ENCODE measurements around the gene CPLX1.

Gene CPLX1

DNA sequence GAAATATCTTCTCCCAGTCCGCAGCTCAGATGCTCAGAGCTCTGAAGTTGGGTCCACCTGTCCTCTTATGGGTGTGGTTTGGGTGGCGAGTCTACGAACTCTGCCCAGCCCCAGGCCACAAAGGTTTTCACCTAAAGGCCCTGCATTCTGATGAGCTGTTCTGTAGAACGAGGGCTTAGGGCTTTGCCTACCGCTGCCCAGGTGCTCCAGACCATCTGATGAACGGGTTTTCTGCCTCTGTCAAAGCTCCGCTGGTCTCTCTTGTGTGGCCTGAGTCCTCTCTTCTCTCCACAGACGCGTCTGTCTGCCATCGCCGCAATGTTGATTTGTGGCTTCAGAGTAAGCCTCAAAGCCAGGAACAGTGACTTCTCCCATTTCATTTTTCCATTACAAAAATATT is 28.4 kb upstream of the CPLX1 start:
- DNase-seq, result no peak

DNA sequence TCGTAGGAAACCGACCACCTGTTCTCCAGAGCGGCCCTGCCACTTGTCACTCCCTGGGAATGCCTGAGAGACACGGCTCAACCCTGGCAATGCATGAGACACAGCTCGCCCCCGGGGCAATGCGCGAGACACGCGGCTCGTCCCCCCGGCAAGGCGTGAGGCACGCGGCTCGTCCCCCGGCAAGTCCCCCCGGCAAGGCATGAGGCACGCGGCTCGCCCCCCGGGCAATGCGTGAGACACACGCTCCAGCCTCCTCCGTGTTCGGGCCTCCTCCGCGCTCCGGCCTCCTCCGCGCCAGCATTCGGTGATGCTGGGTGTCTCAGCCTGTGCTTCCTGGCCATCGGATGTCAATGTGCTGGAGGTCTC is 27.5 kb upstream of the CPLX1 start:
- no peak for DNase-seq

DNA sequence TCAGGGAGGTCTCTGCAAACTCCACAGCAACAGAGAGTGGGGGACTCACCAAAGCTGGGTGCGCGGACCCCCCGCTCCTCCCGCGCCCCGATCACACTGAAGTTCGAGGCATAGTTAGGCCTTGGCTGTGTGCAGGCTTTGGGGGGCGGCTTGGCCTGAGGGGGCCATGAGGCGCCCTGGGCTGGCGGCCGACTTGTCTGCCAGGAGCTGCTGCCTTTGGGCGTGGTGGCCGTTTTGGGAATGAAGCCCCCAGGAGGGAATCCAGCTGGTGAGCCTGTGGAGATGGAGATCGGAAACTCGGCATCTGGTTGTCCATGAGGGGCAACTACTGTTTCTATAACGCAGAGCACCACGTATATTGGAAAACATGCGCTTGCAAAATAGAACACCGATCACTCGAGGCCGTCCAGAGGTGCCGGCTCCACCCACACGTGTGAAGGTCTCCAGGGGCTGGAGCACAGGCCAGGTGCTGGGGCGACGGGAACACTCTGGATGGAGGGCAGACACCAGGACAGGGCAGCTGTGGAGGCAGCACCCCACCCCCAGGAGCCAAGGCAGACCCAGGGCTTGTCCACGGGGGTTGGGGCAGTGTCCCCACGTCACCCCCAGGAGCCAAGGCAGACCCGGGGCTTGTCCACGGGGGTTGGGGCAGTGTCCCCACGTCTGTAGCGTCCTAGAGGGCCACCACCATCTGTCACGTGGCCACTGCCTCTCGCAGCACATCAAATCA is 25.9 kb upstream of the CPLX1 start:
- no peak for DNase-seq

DNA sequence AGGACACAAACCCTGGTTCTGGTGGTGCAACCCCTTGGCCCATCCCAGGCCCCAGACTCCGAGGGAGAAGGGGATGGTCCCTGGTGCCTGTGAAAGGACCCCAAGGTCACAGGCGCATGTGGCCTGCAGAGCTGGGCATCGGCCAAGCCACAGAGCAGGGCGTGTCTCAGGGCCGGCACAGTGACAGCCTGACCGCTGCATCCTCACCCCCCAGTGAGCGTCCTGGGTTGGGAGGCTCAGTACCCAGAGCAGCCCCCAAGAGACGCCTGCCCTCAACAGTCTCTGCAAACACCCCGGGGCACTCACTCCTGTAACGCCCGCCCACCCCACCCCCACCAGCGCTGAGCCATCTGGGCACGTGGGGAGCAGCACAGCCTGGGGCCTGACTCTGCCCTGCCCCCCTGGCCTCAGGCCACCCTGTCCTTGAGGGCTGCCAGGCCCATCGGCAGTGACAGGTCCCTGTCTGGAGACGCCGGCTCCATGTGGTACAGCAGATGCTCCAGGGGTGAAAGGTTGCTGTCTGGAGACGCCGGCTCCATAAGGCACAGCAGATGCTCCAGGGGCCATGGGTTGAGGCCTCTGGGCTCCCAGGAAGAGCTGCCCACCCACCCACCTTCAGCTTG is 24.5 kb upstream of the CPLX1 start:
- DNase-seq, result no peak

DNA sequence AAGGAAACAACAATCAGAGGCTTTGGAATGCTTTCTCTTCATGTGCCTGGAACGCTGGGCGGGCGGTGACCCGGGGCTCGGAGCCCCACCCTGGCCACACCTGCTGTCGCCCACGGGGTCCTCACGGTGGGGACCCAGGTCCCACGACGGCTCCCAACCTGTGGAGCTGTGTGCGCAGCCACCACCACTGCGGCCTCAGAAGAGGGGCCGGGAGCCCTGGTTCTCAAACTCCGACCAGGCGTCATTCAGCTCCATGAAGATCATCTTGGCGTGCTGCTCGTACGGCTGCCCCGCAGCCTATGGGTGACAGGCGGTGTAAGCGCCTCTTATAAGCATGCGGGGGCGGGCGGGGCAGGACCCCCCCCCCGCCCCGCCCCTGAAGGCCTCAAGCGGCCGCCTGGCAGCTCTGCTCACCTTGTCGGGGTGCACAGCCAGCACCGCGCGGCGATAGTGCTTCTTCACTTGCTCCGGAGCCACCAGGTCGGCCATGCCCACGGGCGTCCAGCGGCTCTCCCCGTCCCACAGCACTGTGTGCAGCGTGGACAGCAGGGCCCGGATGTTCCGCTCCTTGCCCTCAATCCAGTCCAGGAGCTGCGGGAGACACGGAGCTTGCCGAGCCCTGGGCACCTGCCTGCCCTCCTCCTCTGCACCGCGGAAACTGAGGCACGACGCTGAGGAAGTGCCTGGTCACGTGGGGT is 23.7 kb upstream of the CPLX1 start:
- no peak for DNase-seq

DNA sequence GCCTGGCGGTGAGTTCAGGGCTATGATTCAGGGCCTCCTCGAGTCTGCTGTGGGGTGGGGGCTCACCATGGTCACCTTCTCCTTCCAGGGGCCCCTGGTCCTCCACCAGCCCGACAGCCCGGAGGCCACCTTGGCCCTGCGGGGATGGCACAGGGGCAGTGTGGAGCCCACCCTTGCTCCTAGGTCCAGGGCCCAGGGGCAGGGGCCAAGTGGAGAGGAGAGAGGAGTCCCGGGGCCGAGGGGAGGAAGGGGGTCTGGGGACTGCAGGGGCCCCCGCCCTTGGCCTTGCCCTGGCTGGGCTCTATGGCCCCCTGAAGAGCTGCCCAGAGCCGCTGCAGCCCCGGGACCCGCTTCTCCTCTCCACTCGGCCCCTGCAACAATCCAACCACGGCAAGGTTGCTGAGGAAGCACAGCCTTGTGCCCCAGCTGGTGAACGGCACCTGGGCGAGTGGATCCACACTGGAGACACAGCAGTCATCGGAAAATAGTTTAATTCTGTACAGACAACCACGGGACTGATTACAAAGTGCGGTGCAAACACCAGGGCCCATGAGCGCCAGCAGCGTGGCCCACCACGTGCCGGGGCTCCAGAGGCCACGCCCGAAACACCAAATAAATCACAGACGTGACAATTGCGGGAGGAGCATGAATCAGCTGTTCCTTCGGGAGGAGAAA is 23.0 kb upstream of the CPLX1 start:
- DNase-seq, result no peak

DNA sequence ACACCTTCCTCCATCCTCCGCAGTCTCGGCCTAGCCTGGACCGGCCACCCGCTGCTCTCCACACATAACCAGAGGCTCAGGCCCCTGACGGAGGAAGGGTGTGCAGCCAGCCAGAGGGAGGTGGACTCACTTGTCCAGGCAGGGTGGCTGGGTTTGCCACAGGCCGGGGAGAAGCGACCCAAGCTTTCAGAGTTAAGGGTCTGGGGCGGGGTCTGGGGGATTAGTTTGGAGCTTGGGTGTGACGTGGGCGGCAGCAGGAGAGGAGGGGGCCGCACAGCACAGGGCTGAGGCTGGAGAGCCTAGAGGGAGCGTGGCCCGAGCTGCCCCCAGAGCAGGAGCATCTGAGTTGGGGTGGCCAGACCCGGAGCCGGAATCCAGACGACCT is 22.4 kb upstream of the CPLX1 start:
- DNase-seq, result no peak

DNA sequence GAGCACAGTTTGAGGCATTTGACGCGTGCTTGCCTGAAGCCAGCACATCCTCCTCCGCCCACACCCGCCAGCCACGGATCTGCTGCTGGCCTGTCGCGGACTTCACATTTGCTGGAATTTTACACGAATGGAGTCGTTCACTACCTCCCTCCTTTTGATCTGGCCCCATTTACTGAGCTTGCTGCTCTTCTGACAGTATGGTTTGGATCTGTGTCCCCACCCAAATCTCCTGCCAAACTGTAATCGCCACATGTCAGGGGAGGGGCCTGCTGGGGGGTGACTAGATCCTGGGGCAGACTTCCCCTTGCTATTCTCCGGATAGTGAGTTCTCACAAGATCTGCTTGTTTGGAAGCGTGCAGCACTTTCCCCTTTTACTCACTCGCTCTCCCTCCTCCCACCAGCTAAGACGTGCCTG is 19.9 kb upstream of the CPLX1 start:
- DNase-seq, result no peak

DNA sequence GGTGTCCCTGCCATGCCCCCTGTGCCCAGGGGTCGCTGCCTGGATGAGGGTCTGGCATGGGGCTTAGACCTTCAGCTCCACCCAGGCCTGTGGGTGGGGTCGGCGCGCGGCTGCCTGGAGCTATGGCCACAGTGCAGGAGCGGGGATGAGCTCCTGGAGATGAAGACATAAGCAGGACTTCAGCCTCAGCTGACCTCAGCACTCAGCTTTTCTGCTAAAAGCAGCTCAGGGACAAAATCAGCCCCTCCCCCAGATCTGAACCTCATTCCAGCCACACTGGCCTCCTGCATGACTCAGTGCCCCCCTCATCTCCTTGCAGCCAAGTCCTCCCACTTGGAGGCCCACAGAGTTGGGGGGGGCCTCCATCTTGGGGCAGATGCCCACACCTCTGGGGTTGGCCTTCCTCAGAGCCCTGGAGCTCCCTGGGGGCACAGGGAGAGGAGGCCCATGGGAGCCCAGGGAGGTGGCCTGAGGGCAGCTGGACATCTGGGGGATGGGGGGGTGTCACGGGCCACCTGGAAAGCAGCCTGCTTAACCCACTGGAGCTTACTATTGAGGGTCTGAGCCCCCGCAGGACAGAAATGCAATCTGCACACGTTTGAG is 19.4 kb upstream of the CPLX1 start:
- no peak for DNase-seq

DNA sequence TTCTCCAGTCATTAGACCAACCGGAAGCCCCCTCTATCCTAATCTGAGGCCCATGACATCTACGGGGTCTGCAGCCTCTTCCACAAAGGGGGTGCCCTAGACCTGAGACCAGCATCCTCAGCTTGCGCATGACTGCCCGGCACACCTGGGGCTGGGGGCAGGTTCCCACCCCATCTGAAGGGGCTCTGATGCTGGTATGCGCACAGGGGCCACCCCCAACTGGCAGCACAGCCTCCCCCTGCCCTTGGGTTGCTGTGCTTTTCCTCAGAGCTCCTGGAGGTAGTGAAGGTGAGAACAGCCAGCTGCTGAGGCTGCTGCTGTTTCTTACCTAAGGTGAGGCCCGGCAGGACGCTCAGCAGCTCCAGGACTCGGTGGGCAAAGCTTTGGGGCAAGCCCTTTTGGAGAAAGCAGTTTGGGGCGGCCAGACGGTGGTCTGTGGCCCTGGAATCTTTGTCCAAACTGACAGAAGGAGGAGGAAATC is 18.9 kb upstream of the CPLX1 start:
- DNase-seq, result no peak

DNA sequence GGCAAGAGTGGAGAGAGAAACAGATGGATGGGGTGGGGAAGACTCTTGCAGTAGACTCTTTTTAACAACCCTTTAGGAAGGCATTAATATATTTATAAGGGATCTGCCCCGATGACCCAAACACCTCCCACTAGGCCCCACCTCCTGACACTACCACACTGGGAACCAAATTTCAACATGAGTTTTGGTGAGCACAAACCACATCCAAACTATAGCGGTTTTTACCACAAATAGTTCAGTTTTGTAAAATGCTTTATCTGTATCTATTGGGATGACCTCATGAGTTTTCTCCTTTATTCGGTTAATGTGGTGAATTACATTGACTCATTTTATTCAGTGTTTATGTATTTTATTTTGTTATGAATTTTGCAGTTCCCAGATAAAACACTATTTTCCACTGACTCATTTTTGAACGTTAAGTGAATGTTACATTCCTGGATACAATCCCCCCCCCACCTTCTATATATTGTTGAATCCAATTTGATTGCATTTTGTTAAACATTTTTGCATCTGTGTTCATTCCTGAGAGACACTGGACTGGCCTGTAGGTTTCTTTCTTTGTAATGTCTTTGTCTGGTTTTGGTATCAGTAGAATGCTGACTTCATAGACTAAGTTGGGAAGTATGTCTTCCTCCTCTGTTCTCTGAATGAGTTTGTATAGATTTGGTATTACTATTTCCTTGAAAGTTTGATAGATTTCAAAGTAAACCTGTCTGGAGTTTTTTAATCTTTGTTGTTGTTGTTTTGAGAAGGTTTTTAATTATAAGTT is 13.9 kb upstream of the CPLX1 start:
- no peak for DNase-seq

DNA sequence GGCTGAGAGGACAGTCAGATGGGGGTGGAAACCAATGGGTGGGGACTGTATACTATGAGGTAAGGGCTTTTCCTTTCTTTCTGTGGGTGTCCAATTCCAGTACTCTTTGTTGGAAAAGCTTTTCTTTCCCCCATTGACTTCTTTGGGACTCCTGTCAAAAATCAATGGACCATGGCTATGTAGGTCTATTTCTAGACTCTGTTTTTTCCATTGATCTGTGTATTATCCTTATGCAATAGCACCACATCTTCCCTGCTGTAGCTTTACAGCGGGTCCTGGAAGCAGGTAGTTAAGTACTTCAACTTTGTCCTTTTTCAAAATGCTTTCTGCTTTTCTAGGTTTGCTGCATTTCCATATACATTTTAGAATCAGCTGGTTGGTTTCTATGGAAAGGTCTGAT is 11.8 kb upstream of the CPLX1 start:
- DNase-seq, result no peak

DNA sequence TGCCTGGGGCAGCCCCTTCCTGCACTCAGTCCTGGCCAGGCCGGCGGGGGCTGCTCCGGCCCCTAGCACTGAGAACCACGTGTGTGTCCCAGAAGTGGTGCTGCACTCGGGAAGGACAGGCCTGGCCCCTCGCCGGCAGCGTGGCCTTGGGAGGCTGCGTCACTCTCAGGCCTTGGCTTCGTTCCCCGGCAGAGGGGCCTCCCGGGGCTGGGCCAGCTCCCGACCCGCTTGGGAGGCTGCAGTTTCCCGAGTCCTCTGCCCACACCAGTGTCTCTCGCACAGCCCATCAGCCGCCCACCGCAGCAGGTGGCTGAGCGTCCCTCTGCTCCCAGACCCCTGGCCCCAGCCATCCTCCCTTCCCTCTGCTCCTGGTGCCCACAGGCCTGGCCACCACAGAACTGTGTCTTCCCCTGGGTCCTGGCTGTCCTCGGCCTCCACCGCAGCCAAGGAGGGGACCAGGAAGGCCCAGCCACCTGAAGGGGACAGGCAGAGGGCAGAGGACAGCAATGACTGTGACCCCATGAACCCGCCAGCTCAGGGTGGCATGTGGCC is 10.9 kb upstream of the CPLX1 start:
- no peak for DNase-seq

DNA sequence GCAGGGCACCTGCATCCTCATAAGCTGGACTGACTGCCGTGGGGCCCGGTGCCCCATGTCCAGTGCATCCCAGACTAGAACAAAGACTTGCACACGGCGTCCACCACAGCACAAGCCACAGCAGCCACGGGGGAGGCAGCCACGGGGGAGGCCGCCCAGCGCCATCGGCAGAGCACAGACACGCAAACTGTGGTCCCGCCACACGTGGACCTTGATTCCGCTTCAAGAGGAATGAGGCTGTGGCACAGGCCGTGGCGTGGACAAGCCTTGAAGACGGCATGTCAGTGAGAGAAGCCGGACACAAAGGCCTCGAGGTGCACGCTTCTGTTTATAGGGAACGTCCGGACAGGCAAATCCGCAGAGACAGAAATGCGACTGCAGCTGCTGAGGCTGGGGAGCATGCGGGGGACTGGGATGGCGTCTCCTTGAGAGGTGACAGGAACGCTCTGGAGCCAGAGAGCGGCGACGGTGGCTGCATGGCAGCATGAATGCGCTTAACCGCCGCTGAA is 10.1 kb upstream of the CPLX1 start:
- DNase-seq, result no peak

DNA sequence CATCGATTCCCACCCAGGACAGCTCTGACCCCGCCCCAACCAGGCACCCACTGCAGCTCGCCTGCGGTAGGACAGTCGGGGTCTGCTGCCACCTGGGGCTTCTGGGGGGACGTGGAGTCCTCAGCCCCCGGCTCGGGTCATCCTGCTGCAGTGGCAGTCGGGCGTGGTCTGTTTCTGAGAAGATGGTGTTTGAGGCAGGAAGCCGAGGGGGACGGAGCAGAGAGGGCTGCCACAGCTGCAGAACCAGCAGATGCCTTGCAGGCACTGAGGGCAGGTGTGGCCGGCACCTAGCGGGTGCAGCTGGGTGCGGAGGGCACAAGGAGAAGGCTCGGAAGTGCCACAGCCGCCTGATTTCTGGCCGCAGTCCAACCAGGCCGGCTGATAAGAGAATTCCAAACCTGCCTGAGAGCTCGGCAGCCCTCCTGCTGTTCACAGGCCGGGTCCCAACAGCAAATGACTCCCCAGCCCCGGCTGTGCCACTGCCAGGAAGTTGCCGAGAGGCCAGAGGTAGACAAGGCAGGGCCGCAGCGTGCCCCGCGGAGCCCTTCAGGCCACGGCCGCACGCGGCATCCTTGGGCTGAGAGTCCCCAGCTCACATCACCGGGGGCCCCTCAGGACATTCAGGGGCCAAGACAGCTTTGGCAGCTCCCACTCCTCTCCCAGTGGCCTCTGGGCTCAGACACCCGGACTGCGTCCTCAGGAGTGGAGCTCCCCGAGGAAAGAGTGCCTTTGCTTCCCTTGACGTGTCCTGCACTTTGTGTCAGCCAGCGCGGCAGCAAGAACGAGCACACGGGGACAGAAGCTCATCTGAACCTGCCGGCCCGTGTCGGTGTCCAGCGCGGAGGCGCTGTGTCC is 9.4 kb upstream of the CPLX1 start:
- DNase-seq, result no peak

DNA sequence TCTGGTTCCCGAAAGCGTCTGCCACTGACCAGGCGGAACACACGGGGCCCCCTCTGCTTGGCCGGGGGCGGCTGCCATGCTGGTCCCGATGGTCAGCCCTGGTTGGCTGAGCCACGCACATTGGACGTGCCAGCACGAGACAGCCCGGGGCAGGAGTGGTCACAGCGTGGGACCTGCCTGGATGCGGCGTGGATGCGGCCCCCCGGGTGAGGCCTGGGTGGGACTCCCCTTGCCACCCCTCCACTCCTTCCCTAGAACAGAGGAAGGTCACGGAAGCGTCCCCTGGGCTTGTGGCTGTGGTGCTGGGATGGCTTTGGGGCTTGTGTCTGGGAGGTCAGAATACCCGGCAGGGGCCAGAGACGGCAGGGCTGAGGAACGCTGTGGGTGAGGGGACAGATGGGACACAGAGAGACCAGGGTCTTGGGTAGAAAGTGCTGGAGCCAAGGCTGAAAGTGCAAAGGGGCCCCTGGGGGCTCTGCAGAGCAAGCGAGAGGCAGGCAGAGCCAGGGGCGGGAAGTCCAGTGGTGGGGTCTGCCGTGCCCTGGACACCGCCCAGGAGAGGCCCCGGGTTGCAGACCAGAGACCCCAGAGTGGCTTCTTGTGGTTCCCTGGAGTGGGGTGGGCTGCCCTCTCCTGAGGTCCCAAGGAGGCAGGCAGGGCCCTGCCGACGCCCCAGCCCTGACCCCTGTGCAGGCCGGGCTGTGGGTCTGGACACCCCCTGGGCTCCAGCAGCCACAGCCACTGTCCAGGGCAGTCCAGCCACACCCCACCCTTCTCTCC is 8.6 kb upstream of the CPLX1 start:
- DNase-seq, result no peak

DNA sequence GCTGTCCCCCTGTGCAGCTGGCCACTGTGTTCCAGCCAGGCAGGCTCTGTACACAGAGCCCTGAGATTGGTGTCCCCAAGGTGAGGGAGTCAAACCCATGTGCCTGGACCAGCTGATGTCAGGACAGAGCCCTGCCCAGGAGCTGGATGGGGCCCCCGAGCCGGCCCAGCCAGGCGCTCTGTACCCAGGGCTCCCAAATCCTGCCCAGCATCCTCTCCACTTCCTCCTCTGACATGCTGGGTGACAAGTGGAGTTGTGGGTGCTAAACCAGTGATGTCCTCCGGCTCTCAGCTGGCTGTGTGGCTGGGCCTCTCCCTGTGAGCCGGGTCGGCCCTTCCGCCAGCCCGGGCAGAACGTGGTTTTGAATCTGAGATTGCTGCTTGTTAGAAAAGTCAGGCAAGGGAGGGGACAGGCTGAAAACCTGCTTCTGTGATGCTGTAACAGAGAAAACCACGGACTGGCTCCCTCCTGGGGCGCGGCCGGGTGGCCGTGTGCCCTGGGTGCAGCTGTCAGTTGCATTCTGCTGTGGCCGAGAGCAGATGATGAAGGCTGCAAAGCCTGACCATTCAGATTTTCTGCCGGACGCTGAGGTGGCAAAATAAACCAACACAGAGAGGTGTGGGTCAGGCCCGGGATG is 7.9 kb upstream of the CPLX1 start:
- DNase-seq, result no peak

DNA sequence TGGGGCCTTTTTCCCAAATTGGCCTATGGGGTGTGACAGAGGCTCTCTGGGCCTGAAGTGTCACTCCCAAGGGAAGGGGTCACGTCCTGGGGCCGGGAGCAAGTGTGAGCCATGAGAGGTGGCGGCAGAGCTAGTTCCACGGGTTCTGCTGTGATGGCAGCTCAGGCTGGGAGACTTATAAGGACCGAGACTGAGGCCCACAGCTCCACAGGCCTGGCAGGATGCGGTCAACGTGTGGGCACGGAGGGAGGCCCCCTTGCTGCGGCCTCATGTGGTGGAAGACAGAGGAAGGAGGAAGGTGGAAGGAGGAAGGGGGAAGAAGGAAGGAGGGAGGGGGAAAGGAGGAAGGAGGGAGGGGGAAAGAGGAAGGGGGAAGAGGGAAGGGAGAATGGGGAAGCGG is 7.2 kb upstream of the CPLX1 start:
- DNase-seq, result no peak

DNA sequence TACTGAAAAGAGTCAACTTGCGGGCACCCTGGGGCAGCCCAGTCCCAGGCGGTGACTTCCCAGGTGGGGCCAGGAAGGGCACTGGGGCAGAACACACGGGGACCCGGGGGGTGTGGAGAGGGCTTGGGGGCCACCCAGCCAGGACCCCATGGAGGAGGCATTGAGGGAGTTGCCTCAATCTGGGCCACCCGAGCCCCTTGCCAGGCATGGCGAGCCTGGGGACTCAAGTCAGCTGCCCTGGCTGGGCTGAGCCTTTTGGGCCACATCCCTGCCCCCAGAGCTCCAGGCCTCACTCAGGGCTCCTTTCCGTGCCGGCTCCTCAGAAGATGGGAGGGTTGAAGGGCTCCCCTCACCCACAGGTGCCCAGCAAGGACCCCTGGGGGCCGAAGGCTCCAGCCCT is 6.6 kb upstream of the CPLX1 start:
- DNase-seq, result no peak

DNA sequence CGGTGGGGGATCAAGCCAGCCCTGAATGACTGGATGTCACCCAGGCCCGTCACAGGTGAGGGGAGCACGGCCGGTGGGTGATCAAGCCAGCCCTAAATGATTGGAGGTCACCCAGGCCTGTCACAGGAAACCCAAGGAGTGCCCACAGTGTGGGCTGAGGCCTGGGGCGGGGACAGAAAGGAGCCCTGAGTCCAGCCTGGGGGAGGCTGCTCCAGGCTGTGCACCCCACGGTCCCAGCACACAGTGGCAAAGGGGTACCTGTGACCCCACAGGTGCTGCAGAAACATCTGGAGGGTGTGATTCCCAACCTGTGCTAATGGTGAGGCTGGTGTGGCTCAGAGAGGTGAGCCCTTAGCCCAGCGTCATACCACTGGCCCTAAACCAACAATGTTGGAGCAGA is 6.2 kb upstream of the CPLX1 start:
- no peak for DNase-seq

Measured in NCI-H1436 treated with DMSO at 0.1 percent for 48 hours (cell line).